DOHH2 (cell line): ENCODE results near the gene CTSF.

ENCODE experiments used
- H3F3A ChIP-seq: fragments of 200-600 bp; sonication (generic), shearing (Covaris generic); 2 replicates; pipeline ENCODE4 v1.6.0; 2016; ENCODE audit warnings: antibody characterized with exemption, mild to moderate bottlenecking; ENCODE audit not compliant: control insufficient read depth, insufficient read depth
- H3K27ac ChIP-seq: fragments of 200-600 bp; sonication (generic); 2 replicates; pipeline ENCODE4 v1.5.1; 2014; ENCODE audit warnings: low read depth, mild to moderate bottlenecking, low read length, moderate library complexity
- H3K27me3 ChIP-seq: fragments of 200-600 bp; sonication (generic); 2 replicates; pipeline ENCODE4 v1.6.1; 2014; ENCODE audit warnings: mild to moderate bottlenecking, low read length, mixed read lengths; ENCODE audit not compliant: control insufficient read depth
- H3K36me3 ChIP-seq: fragments of 200-600 bp; sonication (generic); 2 replicates; pipeline ENCODE4 v1.6.1; 2014; ENCODE audit warnings: mild to moderate bottlenecking, low read length, moderate library complexity, mixed read lengths; ENCODE audit not compliant: control insufficient read depth
- H3K4me1 ChIP-seq: fragments of 200-600 bp; sonication (generic); 2 replicates; pipeline ENCODE4 v1.6.1; 2014; ENCODE audit warnings: mild to moderate bottlenecking, low read length, mixed read lengths; ENCODE audit not compliant: control insufficient read depth
- H3K4me2 ChIP-seq: fragments of 200-600 bp; sonication (generic); 2 replicates; pipeline ENCODE4 v1.6.0; 2014; ENCODE audit warnings: mild to moderate bottlenecking, low read length, moderate library complexity
- H3K4me3 ChIP-seq: fragments of 200-600 bp; sonication (generic); 2 replicates; pipeline ENCODE4 v1.5.1; 2014; ENCODE audit warnings: mild to moderate bottlenecking, low read length, mixed read lengths
- H3K79me2 ChIP-seq: fragments of 200-600 bp; sonication (generic); 2 replicates; pipeline ENCODE4 v1.6.1; 2014; ENCODE audit warnings: mild to moderate bottlenecking, low read length, mixed read lengths; ENCODE audit not compliant: control insufficient read depth
- H3K9me2 ChIP-seq: fragments of 200-600 bp; sonication (generic); replicated peaks from 2 replicates; pipeline ENCODE4 v1.6.1; 2014; ENCODE audit warnings: mild to moderate bottlenecking, low read length, mixed read lengths; ENCODE audit not compliant: control insufficient read depth
- H3K9me3 ChIP-seq: fragments of 200-600 bp; sonication (generic); 2 replicates; pipeline ENCODE4 v1.6.1; 2014; ENCODE audit warnings: antibody characterized with exemption, low read length, mixed read lengths; ENCODE audit not compliant: control insufficient read depth, insufficient read depth
- H4K20me1 ChIP-seq: fragments of 200-600 bp; sonication (generic); 2 replicates; pipeline ENCODE4 v1.6.0; 2014; ENCODE audit warnings: low read depth, mild to moderate bottlenecking, antibody characterized with exemption, low read length, moderate library complexity; ENCODE audit not compliant: control insufficient read depth, insufficient read depth
- EZH2phosphoT487 ChIP-seq: fragments of 200-600 bp; sonication (generic); IDR thresholded peaks from 2 replicates; pipeline ENCODE4 v1.6.1; 2017; ENCODE audit warnings: borderline replicate concordance, mild to moderate bottlenecking, antibody characterized with exemption, low read length, moderate library complexity, mixed read lengths
- TF ChIP-seq, protein P1 (sequence below): fragments of 200-600 bp; sonication (generic); IDR thresholded peaks from one replicate; pipeline ENCODE4 v1.5.1; 2014; ENCODE audit warnings: antibody characterized with exemption, mild to moderate bottlenecking, low read depth, low read length; ENCODE audit not compliant: poor library complexity, severe bottlenecking

CTSF gene

DNA sequence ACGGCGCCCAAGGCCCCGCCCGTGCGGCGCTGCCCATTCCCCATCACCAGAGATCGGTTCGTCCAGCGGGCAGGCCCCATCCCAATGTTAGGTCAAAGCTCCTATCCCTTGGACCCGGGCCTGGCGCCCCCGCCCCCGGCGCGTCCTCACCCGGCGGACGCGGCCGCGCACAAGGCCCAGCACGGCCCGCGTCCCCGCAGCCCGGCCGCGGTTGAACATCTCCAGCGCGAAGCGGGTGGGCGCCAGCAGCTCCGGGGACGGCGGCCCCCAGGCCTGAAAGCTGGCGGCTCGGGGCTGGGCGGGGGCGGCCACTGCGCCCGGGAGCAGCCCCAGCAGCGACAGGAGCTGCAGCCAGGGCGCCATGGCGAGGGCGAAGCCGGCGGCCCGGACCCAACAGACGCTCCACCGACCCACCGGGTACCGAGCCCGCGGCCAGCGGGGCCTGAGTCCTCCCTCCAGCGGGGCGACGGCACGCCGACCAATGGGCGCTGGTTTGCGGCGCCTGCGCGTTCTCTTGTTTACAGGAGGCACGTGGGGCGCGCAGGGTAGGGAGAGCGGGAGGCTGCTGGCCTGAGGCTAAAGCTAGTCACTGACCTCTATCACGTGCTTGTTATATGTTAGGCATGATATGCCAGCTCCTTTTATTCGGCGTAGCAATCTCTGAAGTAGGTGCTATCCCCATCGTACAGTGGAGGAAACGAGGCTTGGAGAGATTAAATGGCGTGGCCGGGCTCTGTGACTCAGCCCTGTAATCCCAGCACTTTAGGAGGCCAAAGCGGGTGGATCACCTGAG, at the start of gene CTSF:
CTSF (minus strand) TSS at position 483 of the 793 bp plus-strand sequence; CDS start at position 363, 120 bp downstream.
- Histone ChIP-seq H4K20me1 (no peaks in the 10 kb centered on the region), H3K27me3 (peaks cover 34% of the 10 kb centered on the region), H3K4me2 (peak within 1 kb of the TSS; percentile 76), H3K9me3 (no peaks in the 10 kb centered on the region), H3K27ac (no peak within 1 kb of the TSS), H3K79me2 (no peaks in the 10 kb centered on the region), H3K4me3 (peak within 1 kb of the TSS; percentile 69), H3K36me3 (no peaks in the 10 kb centered on the region), H3K4me1 (peaks cover 11% of the 10 kb centered on the region), H3K9me2 (no peaks in the 10 kb centered on the region), H3F3A (no peaks in the 10 kb centered on the region)
- TF ChIP-seq, protein P1, sequence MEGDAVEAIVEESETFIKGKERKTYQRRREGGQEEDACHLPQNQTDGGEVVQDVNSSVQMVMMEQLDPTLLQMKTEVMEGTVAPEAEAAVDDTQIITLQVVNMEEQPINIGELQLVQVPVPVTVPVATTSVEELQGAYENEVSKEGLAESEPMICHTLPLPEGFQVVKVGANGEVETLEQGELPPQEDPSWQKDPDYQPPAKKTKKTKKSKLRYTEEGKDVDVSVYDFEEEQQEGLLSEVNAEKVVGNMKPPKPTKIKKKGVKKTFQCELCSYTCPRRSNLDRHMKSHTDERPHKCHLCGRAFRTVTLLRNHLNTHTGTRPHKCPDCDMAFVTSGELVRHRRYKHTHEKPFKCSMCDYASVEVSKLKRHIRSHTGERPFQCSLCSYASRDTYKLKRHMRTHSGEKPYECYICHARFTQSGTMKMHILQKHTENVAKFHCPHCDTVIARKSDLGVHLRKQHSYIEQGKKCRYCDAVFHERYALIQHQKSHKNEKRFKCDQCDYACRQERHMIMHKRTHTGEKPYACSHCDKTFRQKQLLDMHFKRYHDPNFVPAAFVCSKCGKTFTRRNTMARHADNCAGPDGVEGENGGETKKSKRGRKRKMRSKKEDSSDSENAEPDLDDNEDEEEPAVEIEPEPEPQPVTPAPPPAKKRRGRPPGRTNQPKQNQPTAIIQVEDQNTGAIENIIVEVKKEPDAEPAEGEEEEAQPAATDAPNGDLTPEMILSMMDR: no peak

DNA sequence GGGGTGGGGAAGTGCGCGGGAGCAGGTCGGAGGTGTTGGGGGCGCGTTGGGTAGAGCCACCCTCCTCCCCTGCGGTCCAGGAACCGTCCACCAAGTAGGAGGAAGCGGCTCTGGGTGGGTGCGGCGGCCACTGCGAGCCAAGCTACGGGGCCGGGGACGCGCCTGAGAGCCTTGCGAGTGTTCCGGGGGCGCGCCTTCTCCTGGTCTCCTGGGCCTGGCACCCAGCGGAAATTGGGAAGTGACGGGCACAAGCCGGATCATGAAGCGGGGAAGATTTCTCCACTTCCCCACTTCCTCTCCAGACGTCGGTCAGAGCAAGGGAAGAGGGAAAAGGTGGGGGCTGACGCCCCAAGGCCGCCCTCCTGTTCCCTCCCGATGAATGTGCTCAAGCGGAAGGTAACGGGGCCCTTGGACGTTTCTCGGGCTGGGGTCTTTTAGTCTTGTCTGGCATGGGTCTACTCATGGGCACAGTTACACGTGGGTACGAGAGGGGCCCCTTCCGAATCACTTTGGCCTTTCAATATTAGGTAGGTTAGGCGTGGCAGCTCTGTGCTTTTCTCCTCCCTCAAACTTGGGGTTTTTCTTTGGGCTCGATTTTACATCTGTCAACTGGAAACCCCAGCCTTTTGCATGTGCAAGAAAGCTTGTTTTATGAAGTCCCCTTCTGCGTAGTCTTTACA, 48.9 kb upstream of the CTSF start:
- peaks cover 59% of the 10 kb centered on the region for H3K4me1 ChIP-seq
- H3F3A ChIP-seq: peaks cover 11% of the 10 kb centered on the region
- no peak for TF ChIP-seq EZH2phosphoT487
- TF ChIP-seq, protein P1: no peak
- peaks cover 85% of the 10 kb centered on the region for H3K79me2 ChIP-seq
- H3K27ac ChIP-seq: peak overlapping the region; percentile 82
- peaks cover 42% of the 10 kb centered on the region for H4K20me1 ChIP-seq
- H3K9me2 ChIP-seq: no peaks in the 10 kb centered on the region
- H3K27me3 ChIP-seq: no peaks in the 10 kb centered on the region
- peak overlapping the region; percentile 89 for H3K4me3 ChIP-seq
- H3K36me3 ChIP-seq: peaks cover 60% of the 10 kb centered on the region
- peak overlapping the region; percentile 97 for H3K4me2 ChIP-seq
- no peaks in the 10 kb centered on the region for H3K9me3 ChIP-seq

DNA sequence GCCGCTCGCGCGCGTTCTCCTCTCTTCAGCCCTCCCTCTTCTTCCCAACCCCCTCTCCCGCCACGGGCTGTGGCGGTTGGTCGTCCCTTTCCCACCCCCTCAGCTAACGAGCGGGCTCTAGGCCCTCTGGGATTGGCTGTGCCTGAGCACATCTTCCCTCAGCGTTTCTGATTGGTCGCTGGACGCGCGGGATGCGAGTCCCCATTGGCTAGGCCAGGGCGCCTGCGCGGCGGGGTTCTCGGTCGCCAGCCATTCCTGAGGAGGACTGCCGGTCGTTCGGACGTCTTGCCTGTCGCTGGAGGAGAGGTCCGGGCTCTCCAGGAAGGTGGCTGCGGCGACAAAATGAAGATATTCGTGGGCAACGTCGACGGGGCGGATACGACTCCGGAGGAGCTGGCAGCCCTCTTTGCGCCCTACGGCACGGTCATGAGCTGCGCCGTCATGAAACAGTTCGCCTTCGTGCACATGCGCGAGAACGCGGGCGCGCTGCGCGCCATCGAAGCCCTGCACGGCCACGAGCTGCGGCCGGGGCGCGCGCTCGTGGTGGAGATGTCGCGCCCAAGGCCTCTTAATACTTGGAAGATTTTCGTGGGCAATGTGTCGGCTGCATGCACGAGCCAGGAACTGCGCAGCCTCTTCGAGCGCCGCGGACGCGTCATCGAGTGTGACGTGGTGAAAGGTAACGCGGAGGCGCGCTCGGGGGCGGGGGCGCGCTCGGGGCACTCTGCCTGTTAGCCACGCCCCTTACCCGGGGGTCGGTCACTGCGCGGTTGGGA, 48.2 kb upstream of the CTSF start, which contains the start of gene RBM14:
RBM14 (plus strand) TSS at position 252 of the 776 bp plus-strand sequence; CDS start at position 343, 91 bp downstream.
- Histone ChIP-seq H3K27me3 (no peaks in the 10 kb centered on the region), H3K4me2 (peak within 1 kb of the TSS; percentile 97), H3K4me1 (peaks cover 64% of the 10 kb centered on the region), H3K36me3 (peaks cover 53% of the 10 kb centered on the region), H3K27ac (peak within 1 kb of the TSS; percentile 82), H3F3A (peaks cover 11% of the 10 kb centered on the region), H3K79me2 (peaks cover 83% of the 10 kb centered on the region), H4K20me1 (peaks cover 37% of the 10 kb centered on the region), H3K9me3 (no peaks in the 10 kb centered on the region), H3K4me3 (peak within 1 kb of the TSS; percentile 89), H3K9me2 (no peaks in the 10 kb centered on the region)
- TF ChIP-seq, protein P1: no peak
- TF ChIP-seq EZH2phosphoT487: no peak
